Stimulated activated CD8-positive, alpha-beta memory T cell treated with anti-CD3 and anti-CD28 coated beads, Interleukin-4, amount 100 ng/mL, for 4 hours (primary cell): ENCODE data around the gene SHISA7.

ENCODE experiments used
- DNase-seq, 2 donors: peaks; one replicate each; pipeline ENCODE4 v3.0.0-alpha.2; 2020; ENCODE audit warnings: low read depth in 2 of 2, low spot score in 1 of 2

Gene SHISA7

DNA sequence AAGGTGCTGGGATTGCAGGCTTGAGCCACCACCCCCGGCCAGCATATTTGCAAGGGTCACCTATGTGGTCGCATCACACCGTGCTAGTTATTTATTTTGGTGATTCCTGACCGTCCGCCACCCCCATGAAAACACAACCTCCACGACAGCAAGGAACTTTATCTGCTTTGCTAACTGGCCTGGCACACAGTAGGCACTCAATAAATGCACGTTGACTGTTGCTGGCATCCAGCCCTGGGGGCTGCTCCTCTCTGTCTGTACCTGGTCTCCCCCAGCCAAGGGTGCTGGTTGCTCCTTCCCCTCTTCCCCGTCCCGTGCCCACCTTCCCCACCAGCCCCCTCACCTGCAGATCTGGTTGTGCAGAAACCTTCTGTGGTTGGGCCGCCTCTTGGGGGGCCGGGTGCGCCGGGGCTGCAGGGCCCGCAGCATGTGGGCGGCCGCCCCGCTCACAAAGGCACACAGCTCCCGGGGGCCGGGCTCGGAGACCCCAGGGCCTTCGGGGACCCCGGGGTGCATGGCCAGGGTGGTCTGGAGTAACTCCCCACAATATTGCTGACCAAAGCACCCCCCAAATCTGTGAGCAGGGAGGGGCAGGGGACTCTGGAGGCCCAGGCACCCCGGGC is 21.1 kb upstream of the SHISA7 start:
- no peak for DNase-seq

DNA sequence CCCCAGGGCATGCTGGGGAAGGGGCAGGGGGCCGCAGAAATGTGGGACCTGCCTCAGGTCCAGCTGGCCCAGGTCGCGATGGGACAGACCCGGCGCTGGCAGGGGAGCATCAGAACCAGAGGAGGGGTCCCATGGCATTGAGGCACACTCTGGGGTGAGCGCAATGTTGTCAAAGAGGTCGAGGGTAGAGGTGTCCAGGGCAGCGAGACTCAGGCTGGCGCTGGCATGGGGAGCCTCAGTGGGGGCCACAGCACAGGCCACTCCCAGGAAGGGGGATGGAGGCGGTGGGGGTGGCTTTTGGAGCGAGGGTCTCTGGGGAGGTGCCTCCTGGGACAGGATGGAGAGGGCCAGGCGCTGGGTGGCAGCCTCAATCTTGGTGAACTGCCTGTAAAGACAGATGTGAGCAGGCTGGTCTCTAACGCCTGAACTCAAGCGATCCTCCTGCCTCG is 20.5 kb upstream of the SHISA7 start:
- DNase-seq, result no peak

DNA sequence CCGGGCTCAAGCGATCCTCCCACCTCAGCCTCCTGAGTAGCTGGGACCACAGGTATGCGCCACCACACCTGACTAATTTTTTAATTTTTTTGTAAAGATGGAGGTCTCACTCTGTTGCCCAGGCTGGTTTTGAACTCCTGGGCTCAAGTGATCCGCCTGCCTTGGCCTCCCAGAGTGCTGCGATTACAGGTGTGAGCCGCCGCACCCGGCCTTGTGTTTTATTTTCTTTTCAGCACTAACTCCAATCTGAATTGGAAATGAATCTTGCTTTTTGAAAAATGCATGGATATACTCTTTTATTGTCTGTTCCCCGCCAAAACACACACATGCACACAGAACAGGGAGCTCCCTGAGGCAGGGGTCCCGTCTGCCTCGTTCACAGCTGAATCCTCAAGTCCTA is 19.6 kb upstream of the SHISA7 start:
- no peak for DNase-seq

DNA sequence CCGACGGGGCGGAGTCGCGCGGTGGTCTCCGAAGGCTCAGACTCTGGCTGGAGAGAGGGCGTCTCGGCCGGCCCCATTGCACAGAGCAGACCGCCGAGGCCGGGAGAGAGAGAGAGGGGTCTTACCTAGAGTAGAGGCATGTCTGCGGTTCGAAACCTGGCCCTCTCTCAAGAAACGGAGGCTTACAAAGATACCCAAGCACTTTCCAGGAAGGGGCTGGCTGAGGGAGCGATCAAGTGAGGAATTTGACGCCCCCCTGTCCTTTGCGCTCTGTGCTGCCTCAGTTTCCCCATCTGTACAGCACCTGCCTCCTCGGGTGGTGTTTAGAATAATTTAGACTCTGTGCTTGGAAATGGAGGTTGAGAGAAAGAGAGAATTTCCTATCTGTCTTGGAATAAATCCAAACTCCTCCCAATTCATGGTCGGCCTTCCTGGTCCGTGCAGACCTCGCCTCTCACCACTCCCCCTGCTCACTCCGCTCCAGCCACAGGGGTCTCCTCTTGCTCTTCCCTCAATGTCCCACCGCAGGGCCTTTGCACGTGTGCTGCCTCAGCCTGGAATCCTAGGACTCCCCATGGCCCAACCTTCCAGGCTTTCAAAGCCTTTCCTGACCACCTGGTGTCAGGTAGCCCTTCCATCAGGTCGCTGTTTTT is 19.0 kb upstream of the SHISA7 start:
- DNase-seq, result no peak

DNA sequence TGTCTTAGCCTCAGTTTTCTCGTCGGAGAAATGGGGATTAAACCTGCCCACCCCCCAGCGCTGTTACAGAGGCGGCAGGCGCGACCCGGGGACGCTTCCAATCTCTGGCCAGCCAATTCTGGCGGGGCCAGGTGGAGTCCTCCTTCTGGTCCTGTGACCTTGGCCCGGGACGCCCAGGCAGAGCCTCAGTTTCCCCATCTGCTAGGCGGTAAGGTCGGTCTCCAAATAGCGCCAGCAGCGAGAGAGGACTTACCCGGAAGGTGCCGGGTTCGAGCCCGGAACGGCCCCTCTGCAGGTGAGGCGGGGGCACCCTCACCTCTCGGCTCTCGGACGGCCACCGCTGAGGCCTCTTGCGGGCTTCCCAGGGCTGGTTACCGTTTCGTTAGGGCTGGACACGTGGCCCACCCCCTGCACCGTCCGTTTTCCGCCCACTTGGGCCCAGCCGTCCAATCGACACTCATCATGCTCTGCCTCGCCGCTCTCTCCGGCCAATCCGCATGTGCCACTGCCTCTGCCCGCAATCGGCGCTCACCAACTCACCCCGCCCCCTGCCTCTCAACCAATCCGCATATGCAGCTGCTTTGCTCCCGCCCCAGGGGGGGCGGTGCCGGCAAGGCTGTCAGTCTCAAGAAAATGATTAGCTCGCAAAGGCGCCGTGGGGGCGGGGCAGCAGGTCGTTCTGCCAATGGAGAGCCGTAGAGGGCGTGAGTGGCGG is 18.3 kb upstream of the SHISA7 start, which contains the start of gene ISOC2:
Gene ISOC2 (minus strand): TSS at position 384 of the 715 bp plus-strand sequence. CDS start 5,156 bp downstream, outside the sequence.
- DNase-seq, result peak; percentile 100

DNA sequence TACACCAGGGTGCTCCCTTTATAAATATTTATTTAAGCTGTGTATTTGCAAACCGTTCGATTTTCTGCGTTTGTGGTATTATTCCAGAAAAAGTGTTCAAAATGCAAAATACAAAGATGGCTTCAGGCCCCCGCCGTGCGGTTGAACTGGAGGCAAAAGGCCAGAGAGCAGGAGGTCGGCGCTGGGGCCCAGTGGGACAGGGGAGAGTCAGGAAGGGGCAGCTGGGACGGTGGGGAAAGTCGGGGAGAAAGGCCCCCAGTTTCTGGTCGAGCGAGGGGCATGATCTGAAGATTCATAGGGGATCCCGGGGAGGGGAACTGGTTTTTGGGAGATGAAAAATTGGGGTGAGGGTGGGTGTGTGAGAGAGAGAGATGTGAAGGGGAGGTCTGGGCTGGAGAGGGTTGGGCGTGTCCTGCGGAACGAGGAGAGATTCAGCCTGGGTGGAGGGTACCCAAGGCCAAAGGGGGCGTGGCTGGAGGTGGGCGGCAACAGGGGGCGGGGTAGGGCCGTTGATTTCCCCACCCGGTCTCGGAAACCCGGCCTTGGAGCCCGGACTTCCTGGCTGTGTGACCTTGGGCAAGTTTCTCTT is 17.7 kb upstream of the SHISA7 start:
- DNase-seq, result no peak

DNA sequence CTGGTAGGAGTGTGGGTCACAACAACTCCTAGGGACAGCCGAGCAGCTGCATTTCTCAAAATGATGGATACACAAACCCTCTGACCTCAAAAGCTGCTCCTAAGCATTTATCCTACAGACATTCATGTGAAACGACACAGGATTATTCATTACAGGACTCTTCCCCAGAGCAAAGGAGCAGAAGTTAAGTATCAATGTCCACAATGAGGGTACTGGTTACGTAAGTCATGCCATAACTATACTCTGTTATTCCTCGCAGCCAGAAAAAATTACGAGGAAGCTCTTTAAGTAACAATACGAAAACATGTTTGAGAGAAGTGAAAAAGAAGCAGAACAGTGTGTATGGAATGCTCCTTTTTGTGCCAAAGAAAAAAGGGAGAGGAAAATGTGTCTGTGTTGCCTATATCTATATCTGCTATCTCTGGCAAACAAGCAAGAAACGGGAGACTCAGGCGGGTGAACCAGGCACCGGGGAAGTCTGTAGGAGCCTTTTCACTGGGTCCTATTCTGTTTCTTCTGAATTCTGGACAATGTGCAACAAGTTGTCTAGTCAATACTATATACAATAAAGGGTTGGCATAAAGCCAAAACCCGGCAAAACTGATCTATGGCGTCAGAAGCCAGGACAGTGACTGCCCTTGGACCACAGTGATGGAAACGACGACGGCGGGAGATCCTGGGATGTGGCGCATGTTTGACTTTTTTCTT is 17.0 kb upstream of the SHISA7 start:
- DNase-seq, result no peak

DNA sequence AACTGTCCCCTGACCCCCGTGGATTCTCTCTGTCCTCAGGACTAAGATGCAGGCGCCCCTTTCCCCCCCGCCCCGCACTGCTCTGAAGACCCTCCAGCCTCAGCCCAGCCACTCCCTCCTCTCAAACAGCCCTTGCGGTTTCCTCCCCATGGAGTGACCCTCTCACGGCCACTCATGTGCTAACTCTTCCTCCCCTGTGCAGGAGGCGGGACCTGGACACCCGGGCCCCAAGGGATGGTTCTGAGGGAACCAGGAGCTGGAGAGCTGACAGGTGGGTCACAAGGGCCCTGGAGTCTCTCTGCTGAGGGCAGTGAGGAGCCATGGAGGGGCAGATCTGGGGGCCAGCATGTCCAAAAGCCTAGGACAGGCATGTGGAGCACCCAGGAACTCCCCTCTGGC is 16.4 kb upstream of the SHISA7 start:
- DNase-seq, result no peak

DNA sequence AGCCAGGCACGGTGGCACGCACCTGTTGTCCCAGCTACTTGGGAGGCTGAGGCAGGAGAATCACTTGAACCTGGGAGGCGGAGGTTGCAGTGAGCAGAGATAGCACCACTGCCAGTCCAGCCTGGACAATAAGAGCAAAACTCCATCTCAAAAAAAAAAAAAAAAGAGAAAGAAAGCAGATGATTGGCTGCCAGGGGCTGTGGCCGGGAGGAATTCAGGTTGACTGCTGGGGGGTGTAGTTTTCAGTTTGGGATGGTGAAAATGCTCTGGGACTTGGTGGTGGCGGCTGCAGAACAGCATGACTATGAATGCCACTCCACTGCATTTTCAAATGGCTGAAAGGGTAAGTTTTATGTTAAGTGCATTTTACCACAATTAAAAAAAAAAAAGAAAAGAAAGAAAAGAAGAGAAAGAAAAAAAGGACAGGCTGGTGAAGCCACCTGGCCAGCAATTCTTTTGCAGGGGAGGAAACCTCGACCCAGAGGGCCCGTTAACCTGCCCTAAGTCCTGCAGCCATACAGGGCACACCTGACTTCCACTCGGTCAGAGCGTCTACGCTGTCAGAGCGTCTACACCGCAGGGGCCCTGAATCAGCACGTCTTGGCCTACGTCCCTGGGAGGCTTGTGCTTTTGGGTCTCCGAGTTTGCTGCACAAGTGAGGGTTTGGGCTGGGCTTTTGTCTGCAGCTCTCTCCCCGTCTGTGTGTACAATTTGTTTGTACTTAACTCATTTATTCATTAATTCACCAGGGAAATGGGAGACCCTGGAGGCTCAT is 14.8 kb upstream of the SHISA7 start:
- no peak for DNase-seq

DNA sequence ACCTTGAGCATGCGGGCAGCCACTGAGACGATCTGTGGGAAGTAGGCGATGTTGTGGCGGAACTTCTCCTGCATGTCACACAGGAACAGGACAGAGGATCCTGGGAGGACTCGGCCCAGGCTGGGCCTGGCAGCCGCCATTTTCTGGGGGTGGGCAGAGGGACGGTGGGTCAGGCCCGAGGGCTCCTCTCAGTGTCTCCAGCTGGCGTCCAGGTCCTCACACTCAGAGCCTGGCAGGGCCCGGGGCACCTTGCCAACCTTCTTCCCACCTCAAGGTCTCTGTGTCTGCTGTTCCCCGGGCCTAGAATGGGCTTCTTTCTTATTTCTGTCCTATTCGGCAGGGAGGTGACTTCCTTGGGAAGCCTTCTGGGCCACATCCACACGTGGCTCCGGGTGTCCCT is 13.2 kb upstream of the SHISA7 start:
- no peak for DNase-seq

DNA sequence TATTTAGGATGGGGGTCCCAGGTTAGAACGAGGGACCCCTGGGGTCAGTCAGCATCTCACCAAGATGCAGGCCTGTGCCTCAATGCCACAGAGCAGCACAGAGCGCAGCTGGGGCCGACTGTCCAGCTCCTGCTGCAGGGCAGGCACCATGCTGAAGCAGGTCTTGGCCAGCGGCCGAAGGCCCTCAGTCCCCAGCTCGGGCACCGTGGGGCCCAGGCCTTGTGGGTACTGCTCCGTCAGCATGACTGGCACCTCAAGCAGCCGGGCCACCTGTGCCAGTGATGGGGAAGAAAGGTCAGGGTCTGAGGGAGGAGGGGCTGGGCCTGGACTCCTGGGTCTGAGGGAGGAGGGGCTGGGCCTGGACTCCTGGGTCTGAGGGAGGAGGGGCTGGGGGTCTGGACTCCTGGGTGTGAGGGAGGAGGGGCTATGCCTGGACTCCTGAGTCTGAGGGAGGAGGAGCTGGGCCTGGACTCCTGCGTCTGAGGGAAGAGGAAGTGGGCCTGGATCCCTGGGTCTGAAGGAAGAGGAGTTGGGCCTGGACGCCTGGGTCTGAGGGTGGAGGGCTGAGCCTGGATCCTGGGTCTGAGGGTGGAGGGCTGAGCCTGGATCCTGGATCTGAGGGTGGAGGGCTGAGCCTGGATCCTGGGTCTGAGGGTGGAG is 12.6 kb upstream of the SHISA7 start:
- no peak for DNase-seq

DNA sequence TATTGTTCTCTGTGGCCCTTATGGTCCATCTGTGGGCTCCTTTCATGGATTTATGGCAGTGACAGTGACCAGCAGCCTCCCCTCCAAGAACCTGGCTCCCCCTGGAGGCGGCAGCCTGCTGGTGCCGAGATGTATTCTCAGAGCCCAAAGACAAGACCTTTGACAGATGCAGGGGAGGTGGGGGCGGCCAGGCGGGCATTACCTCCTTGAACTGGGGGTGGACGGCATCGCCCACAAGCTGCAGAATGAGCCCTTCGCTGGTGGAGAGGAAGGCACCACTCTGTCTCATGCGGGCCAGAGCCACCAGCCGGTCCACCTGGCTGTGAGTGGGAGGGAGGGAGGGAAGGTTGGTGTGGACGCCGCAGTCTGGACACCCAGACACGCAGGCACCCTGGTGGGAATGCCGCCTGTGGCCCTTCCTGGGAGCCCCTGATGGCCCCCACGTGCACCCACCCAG is 11.7 kb upstream of the SHISA7 start:
- DNase-seq, result peak in 1 of 2 donors; percentile 28

DNA sequence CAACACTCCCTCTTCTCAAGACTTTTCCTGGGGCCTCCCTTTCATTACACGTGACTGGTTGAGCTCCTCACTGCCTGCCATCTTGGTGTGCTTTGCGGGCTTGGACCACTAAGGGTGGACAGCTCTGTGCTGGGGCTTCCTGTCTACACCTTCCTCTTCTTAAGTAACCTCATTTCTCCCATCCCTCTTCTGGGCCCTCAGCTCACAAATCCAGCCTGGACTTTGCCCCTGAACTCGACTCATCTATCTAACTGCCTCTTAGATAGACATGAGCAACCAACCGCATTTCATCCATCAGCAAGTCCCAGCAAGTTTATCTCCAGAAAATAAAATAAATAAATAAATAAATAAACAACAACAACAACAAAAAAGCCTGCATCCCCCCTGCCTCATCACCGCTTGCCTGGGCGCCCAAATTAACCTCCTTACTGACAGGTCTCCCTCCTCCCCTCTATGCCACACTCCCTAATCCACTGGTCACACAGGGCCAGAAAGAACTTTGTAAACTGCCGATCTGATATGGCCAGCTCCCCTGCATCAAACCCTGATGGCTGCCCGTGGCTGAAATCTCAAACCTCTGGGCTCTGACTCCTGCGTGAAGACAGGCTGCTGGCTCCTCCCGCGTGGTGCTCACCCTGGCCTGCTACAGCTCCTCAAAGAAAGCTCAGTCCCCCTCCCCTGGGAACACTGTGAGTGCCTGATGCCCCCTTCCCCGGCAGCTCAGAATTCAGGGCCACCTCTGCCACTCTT is 10.6 kb upstream of the SHISA7 start:
- DNase-seq, result no peak

DNA sequence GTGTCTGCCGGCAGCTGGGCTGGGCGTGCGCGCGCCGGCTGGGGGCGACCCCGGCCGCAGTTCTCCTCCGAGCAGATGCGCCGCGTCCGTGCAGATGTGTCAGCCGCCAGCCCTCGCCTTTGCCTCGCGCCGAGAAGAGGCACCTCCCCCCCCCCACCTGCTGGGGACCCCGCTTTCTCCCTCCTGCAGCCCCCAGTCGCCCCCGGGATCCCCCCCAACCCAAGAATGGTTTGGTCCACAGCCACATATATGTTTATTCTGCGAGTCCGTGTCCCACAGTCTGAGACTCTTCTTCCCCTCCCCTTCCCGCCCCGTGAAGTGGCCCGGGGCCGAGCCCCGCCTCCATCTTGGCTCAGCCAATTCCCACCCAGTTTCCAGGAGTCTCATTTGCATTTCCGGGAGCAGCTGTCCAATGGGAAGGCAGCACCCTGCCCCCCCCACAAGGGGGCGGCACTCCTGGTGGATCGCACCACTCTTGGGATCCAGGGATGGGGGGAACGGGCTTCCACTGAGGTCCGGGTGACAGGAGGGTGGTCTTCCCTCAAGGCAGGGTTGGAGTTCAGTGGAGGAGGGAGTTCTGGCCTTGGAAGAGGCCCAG is 9.7 kb upstream of the SHISA7 start:
- no peak for DNase-seq

DNA sequence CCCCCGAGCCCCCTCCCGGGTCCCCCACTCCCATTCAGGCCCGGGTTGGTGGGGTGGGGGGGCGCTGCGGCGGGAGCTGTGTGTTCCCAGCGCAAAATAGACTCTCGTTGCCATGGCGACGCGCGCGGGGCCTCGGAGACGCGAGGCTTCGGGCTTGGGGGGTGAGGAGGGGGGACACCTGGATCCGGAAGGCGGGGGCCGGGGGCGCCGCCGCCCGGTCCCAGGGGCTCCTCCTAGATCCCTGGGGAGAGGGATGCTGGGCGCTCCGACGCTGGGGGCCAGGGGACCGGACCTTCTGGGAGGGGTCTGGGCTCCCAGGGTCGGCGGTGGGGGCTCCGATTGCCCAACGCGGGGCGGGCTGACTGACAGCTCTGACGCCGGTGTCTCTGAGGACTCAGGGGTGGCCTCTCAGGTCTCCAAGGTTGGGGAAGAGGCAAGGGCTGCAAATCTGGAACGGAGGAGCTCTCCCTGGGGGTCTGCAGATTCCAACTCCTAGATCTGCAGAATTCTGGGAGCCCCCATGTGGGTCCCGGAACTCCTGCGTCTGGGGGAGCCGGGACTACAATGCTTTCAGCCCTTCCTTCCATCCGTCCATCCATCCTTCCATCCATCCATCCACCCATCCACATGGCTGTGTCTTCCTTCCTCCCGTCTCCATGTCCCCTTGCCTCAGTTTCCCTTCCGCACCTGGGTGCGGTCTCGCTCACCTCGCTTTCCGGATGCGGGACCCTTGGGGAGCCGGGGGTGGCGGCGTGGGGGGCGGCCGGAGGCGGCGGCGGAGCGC is 9.1 kb upstream of the SHISA7 start:
- DNase-seq, result no peak

DNA sequence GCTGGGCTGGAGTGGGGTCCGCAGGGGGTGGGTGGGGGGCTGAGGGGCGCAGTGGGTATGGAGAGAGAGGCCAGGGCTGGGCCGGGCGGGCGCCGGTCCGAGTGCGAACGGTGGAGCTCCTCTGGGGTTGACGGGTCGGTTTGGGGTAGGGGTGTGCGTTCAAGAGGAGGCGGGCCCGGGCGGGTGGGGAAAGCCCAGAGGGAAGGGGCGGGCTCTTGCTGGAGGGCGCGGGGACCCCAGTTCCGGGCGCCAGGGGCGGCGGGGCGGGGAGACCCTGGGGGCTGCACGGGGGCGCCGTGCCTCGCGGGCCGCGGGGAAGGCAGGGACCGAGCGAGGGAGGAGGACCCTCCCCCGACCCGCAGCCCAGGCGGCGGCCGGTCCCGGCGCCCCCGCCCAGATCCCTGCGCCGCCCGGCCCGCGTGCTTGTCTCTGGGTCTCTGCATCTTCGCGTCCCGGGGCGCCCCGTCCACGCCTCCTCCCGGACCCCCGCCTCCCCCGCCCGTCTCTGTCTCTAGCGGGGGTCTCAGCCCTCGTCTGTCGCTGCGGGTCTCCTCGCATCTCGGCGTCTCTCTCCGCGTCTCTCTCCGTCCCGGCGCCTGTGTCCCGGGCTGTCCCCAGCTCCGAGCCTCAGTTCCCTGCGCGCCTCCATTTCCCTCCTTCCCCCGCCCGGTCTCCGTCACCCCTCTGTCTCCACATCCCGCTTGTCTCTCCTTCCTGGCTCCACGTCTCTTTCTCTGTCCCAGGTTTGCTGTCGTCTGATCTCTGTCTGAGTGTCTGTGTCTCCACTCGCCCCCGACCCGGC is 8.3 kb upstream of the SHISA7 start:
- no peak for DNase-seq

DNA sequence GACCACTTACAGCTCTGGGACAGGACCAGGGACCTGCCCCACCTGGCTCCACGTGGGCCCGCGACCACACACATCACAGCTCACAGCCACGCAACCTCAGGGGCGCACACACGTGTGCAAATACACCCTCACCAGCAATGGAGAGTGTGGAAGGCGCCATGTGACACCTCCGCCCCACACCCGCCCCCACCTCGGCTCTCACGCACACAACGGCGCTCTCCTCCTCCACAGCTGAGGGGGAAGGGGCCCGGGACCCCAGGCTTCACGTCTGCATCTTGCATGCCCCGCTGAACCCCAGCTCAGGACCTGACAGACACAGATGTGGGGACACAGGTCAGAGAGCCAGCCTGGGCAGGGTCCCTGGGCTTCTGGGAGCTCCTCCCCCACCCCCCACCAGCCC is 6.4 kb upstream of the SHISA7 start:
- DNase-seq, result no peak
